Adrenal gland (tissue), 12 donors: ENCODE results near the gene TTC33. TPM values are rescaled to one million over a fixed set of nuclear protein-coding genes. Genes with fewer than 3 reads are reported as not detected.

ENCODE experiments used
- DNase-seq, 7 donors: peaks; one replicate each; pipeline ENCODE4 v3.0.0-alpha.2; 2019 to 2020
- H3K27ac ChIP-seq, 5 donors: fragments of 200-600 bp; sonication (generic) in 4 of 5; 1 replicate in 3 of 5; 2 replicates in 2 of 5; pipeline versions ENCODE4 v1.5.1 to v1.8.0; 2016 to 2020; ENCODE audit warnings: mild to moderate bottlenecking in 1 of 5
- H3K27me3 ChIP-seq: fragments of 200-600 bp; 2 replicates; pipeline ENCODE4 v1.8.0; 2021
- H3K36me3 ChIP-seq, 2 donors: fragments of 200-600 bp; replicated peaks in 1 of 2; 1 replicate in 1 of 2; 2 replicates in 1 of 2; pipeline versions ENCODE4 v1.5.1 to v1.8.0; 2018 to 2022
- H3K4me1 ChIP-seq, 2 donors: fragments of 200-600 bp; replicated peaks in 1 of 2; 1 replicate in 1 of 2; 2 replicates in 1 of 2; pipeline versions ENCODE4 v1.5.1 to v1.8.0; 2018 to 2021
- H3K4me3 ChIP-seq, 4 donors: fragments of 200-600 bp; sonication (generic) in 3 of 4; one replicate each; pipeline ENCODE4 v1.5.1; 2016 to 2018
- H3K9me3 ChIP-seq, 3 donors: fragments of 200-600 bp; sonication (generic) in 1 of 3; replicated peaks in 1 of 3; 1 replicate in 2 of 3; 2 replicates in 1 of 3; pipeline versions ENCODE4 v1.5.1 to v1.8.0; 2016 to 2021
- POLR2A ChIP-seq, 2 donors: fragments of 450-650 bp; IDR thresholded peaks; one replicate each; pipeline ENCODE4 v1.6.1; 2017; ENCODE audit warnings: antibody characterized with exemption in 2 of 2, mild to moderate bottlenecking in 2 of 2, moderate library complexity in 1 of 2
- WGBS, 4 donors: extraction: QIAGEN DNeasy Blood & Tissue Kit in 2 of 4; methylation state at CpG; one replicate each; pipeline versions ENCODE4 v1.1.5 to v1.1.7; 2013 to 2017; 5-methylcytosine and 5-hydroxymethylcytosine counted together
- intact Hi-C, 2 donors: fragments of 100-400 bp; cut with DNase I; formaldehyde crosslinking; loops; one replicate each; pipeline versions ENCODE4 v1.14.1 to v1.15.0; 2022 to 2023
- polyA plus RNA-seq, 3 donors: library from polyadenylated mRNA; stranded (reverse); fragments of 200-250 nt in 2 of 3; fragments of 350-450 nt in 1 of 3; fragmentation: Illumina TruSeq in 1 of 3; extraction: RNeasy Lipid Tissue Mini Kit (QIAGEN cat#74804) in 1 of 3; gene quantifications; one replicate each; pipeline ENCODE4 v1.2.3, GENCODE V29; 2013 to 2014
- total RNA-seq, 9 donors: library from RNA; depleted of rRNA in 4 of 9; stranded (reverse); fragments of >200 nt in 4 of 9; fragments of 120-200 nt in 1 of 9; fragmentation: NEBNext Ultra II Directional in 1 of 9; extraction: Animal tissue kit (Norgen Biotek cat#: 25700) in 1 of 9; gene quantifications; one replicate each; pipeline versions ENCODE4 v1.1.0 to v1.2.4, GENCODE V29; 2013 to 2023
- TF ChIP-seq, protein P1 (sequence below), 6 experiments: fragments of 450-650 bp in 4 of 6; fragments of 200-600 bp in 2 of 6; sonication (generic) in 1 of 6; IDR thresholded peaks; 1 replicate in 5 of 6; 2 replicates in 1 of 6; pipeline versions ENCODE4 v1.5.1 to v1.8.0; 2016 to 2021; ENCODE audit warnings: antibody characterized with exemption in 6 of 6, mild to moderate bottlenecking in 2 of 6, moderate library complexity in 1 of 6
- donor health status: healthy with polysubstance abuse.
- donor health status: Bipolar disorder and iron deficiency.
- donor health status: DM: yes; HTN: yes; CAD: no.
- donor health status: DM: no; HTN: no; CAD: no.
- donor health status: DM: no; HTN: no; CAD: no.
- donor health status: DM: yes; HTN: yes; CAD: no.

TTC33 gene
- total and polyA plus RNA-seq, 12 donors: 5.8 to 33.5 (median 15.3) TPM

DNA sequence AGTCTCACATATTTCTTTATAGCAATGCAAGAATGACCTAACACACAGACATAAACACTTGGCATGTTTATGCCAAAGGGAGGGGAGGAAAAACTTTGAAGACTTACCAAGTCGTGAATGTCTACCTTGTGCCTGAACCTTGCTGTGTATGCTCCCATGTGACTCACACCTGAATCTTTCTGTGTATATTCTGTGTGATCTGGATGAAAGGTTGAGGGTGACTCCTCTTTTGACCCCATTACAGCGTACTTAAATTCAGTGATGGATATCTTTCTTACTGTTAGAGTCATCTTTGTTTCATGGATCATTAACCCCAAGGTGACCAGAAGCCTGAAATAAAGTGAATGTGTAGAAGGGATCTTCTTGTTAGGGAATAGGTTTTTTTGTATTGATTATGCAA lies 129.0 kb downstream of the TTC33 start:
- intact Hi-C loops: no loop called here
- H3K4me1 ChIP-seq: peaks cover 0 to 5% of the 10 kb centered on the region in 2 donors
- no peak overlapping the region for H3K27ac ChIP-seq
- TF ChIP-seq POLR2A (IDR thresholded peaks at IDR 0.05): no peak
- TF ChIP-seq, protein P1, sequence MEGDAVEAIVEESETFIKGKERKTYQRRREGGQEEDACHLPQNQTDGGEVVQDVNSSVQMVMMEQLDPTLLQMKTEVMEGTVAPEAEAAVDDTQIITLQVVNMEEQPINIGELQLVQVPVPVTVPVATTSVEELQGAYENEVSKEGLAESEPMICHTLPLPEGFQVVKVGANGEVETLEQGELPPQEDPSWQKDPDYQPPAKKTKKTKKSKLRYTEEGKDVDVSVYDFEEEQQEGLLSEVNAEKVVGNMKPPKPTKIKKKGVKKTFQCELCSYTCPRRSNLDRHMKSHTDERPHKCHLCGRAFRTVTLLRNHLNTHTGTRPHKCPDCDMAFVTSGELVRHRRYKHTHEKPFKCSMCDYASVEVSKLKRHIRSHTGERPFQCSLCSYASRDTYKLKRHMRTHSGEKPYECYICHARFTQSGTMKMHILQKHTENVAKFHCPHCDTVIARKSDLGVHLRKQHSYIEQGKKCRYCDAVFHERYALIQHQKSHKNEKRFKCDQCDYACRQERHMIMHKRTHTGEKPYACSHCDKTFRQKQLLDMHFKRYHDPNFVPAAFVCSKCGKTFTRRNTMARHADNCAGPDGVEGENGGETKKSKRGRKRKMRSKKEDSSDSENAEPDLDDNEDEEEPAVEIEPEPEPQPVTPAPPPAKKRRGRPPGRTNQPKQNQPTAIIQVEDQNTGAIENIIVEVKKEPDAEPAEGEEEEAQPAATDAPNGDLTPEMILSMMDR (IDR thresholded peaks at IDR 0.05): no peak
- no peaks in the 10 kb centered on the region for H3K9me3 ChIP-seq
- H3K4me3 ChIP-seq: no peak overlapping the region
- 60 to 67% (median 66%) methylated on average over 2 of the region's 2 CpGs for WGBS, 4 donors
- no peak for DNase-seq
- no peaks in the 10 kb centered on the region for H3K36me3 ChIP-seq
- no peaks in the 10 kb centered on the region for H3K27me3 ChIP-seq

DNA sequence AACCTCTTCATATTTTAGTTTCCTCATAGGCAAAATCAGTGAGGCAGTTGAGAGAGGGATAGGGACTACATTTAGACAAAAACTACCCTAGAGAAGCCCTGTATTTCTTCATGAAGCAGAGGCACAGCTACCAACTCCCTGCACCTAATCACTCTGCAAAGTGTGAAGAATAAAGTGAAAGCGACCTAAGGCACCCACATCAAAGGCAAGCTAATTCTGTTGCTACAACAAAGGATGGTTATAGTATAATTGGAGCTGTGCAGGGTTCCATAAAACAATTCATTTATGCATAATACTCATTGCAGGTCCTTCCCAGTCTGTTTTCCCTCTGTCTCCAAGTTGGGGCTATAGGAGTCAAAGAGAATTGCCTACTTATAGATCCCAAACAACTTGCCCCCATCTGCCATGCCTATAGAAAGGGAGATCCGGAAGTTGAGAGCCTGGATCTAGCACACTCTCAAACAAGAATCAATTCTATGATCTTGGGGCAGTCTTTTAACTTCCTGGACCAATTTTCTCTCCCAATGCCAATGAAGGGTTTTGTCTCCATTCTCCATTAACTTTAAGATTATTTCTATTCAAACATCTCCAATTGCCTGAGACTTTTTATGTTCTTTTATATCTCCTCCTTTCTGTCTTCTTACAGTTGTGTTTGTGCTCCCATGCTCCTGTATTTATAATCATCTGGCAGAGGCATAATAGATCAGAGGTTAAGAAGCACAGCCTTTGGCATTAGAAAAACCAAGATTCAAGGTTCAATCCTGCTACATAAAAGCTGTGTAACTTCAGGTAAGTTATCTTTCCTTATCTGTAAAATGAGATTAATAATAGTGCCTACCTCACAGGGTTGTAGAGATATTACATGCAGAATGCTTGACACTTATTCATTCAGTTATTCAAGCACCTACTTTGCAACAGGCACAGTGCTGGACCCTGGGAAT lies 132.0 kb downstream of the TTC33 start:
- Histone ChIP-seq H3K9me3 (no peaks in the 10 kb centered on the region), H3K27ac (no peak overlapping the region), H3K27me3 (no peaks in the 10 kb centered on the region), H3K4me3 (no peak overlapping the region), H3K36me3 (no peaks in the 10 kb centered on the region), H3K4me1 (peaks cover 0 to 6% of the 10 kb centered on the region in 2 donors)
- intact Hi-C loops: no loop called here
- TF ChIP-seq POLR2A (IDR thresholded peaks at IDR 0.05): no peak
- TF ChIP-seq, protein P1 (IDR thresholded peaks at IDR 0.05): no peak
- DNase-seq: no peak
- 58 to 68% (median 63%) methylated on average over 2 of the region's 2 CpGs for WGBS, 4 donors

DNA sequence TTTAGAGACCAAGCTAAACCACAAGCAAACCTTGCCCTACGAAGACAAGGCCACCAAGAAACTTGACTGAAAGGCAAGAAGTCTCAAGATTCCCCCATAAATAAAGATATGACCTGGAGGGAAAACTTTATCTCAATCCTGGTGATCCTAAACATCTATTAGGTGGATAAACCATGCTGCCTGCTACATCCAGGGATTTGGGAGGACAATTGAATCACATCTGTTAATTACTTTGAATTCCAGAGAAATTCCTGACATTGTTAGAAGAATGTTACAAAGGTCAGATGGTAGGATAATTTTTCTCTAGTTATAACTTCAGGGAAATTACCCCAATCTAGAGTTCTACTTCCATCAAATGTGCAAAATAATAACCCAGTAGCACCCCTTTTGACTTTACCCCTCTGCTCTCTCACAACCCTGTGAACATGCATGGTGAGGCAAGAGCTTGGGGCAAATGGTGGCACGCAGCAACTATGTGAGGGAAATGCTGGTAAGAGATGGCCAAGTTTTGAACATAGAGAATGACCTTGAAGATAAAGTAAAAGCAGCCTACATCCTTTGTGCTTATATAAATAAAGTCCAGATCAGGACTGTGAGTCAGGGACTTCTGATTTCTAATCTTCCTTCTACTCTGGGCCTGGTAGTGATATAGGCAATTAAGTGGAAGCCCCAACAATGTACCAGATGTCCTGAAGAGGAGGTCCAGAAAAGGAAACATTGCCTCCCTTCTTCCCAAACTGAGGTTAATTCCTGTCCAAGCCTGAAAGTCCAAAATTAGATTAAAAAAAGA lies 133.1 kb downstream of the TTC33 start:
- intact Hi-C loops: no loop called here
- 67 to 82% (median 68%) methylated on average over 2 of the region's 2 CpGs for WGBS, 4 donors
- Histone ChIP-seq H3K36me3 (no peaks in the 10 kb centered on the region), H3K4me3 (no peak overlapping the region), H3K9me3 (no peaks in the 10 kb centered on the region), H3K27ac (no peak overlapping the region), H3K27me3 (no peaks in the 10 kb centered on the region), H3K4me1 (peaks cover 0 to 6% of the 10 kb centered on the region in 2 donors)
- TF ChIP-seq POLR2A (IDR thresholded peaks at IDR 0.05): no peak
- TF ChIP-seq, protein P1 (IDR thresholded peaks at IDR 0.05): no peak
- no peak for DNase-seq

- no peak for TF ChIP-seq POLR2A (IDR thresholded peaks at IDR 0.05)
- TF ChIP-seq, protein P1 (IDR thresholded peaks at IDR 0.05): no peak
- no peak overlapping the region for H3K4me3 ChIP-seq
- H3K4me1 ChIP-seq: peaks cover 0 to 11% of the 10 kb centered on the region in 2 donors
- H3K9me3 ChIP-seq: no peaks in the 10 kb centered on the region
- no peak overlapping the region for H3K27ac ChIP-seq
- no peaks in the 10 kb centered on the region for H3K36me3 ChIP-seq
- no peak for DNase-seq
- intact Hi-C loops: no loop called here
- WGBS, 4 donors: 52 to 81% (median 57%) methylated on average over 1 of the region's 1 CpG
- H3K27me3 ChIP-seq: no peaks in the 10 kb centered on the region
Observed at GRCh38 chr5:40619421-40619820, 136.3 kb downstream of the TTC33 start.
